ENCODE measurements around the gene VCX3A.

Gene VCX3A

DNA sequence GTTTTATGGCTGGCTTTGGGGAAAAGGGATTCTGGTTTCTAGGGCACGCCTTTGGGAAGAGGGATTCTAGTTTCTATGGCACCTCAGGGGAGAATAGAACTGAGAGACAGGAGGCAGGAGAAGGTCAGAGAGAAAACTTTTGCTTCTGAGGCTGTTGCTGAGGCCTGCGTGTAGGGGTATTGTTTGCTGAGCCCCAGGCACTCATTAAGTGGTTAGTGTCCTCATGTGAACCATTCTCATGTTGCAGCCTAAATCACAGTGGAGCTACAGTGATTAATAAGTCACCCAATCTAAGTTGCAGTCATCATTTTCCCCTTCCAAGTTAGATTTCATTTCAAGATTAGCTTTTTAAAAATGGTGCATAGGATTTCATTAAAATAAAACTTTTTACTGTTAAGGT lies 29.0 kb downstream of the VCX3A start:
- no peak for DNase-seq
- Histone ChIP-seq H3K27me3 (replicated peaks; ENCODE audit: control insufficient read depth, insufficient read depth, low read length, poor library complexity, severe bottlenecking) (no peaks in the 10 kb centered on the region), H3K27ac (ENCODE audit: insufficient read depth, low read length, poor library complexity, severe bottlenecking) (no peak overlapping the region), H3K4me3 (ENCODE audit: insufficient read depth, low read depth, low read length, poor library complexity, severe bottlenecking) (no peak overlapping the region), H3K9me3 (ENCODE audit: control insufficient read depth, low read length) (no peaks in the 10 kb centered on the region), H3K4me1 (ENCODE audit: control insufficient read depth, insufficient read depth, low read length, poor library complexity, severe bottlenecking) (no peaks in the 10 kb centered on the region), H3K36me3 (ENCODE audit: control insufficient read depth, insufficient read depth, low read length) (no peaks in the 10 kb centered on the region)

GRCh38 chrX:6500719-6501118 lies 34.2 kb downstream of the VCX3A start:
- Histone ChIP-seq H3K27me3 (replicated peaks; ENCODE audit: control insufficient read depth, insufficient read depth, low read length, poor library complexity, severe bottlenecking) (no peaks in the 10 kb centered on the region), H3K4me3 (ENCODE audit: insufficient read depth, low read depth, low read length, poor library complexity, severe bottlenecking) (no peak overlapping the region), H3K4me1 (ENCODE audit: control insufficient read depth, insufficient read depth, low read length, poor library complexity, severe bottlenecking) (no peaks in the 10 kb centered on the region), H3K27ac (ENCODE audit: insufficient read depth, low read length, poor library complexity, severe bottlenecking) (no peak overlapping the region), H3K9me3 (ENCODE audit: control insufficient read depth, low read length) (no peaks in the 10 kb centered on the region), H3K36me3 (ENCODE audit: control insufficient read depth, insufficient read depth, low read length) (no peaks in the 10 kb centered on the region)
- no peak for DNase-seq

- no peak for DNase-seq
- no peaks in the 10 kb centered on the region for H3K4me1 ChIP-seq (ENCODE audit: control insufficient read depth, insufficient read depth, low read length, poor library complexity, severe bottlenecking)
- no peaks in the 10 kb centered on the region for H3K9me3 ChIP-seq (ENCODE audit: control insufficient read depth, low read length)
- H3K27ac ChIP-seq (ENCODE audit: insufficient read depth, low read length, poor library complexity, severe bottlenecking) = no peak overlapping the region
- no peaks in the 10 kb centered on the region for H3K27me3 ChIP-seq (replicated peaks; ENCODE audit: control insufficient read depth, insufficient read depth, low read length, poor library complexity, severe bottlenecking)
- no peaks in the 10 kb centered on the region for H3K36me3 ChIP-seq (ENCODE audit: control insufficient read depth, insufficient read depth, low read length)
- no peak overlapping the region for H3K4me3 ChIP-seq (ENCODE audit: insufficient read depth, low read depth, low read length, poor library complexity, severe bottlenecking)
Observed at GRCh38 chrX:6498324-6498723, 36.6 kb downstream of the VCX3A start.
